H9 (cell line): Measurements from ENCODE around the gene FXYD4. TPM values are rescaled to one million over a fixed set of nuclear protein-coding genes. Genes with fewer than 3 reads are reported as not detected.
A peak's percentile ranks its signal among the peaks of the same experiment; 100 is the strongest.

Experiments used
- DNase-seq: peaks from one replicate; pipeline ENCODE4 v3.0.0-alpha.2; 2017
- H2AFZ ChIP-seq: one replicate; pipeline ENCODE4 v1.6.1; 2013; ENCODE audit warnings: mild to moderate bottlenecking, low read length, control low read depth, moderate library complexity
- H2AK5ac ChIP-seq: 2 replicates; pipeline ENCODE4 v1.6.1; 2013; ENCODE audit warnings: low read length, control low read depth, mixed read lengths; ENCODE audit not compliant: insufficient read length
- H2BK120ac ChIP-seq: one replicate; pipeline ENCODE4 v1.6.1; 2013; ENCODE audit warnings: low read depth, mild to moderate bottlenecking, low read length, control low read depth, inconsistent platforms; ENCODE audit not compliant: poor library complexity, severe bottlenecking
- H2BK12ac ChIP-seq: 2 replicates; pipeline ENCODE4 v1.6.1; 2013; ENCODE audit warnings: low read length, control low read depth, mixed read lengths, low read depth; ENCODE audit not compliant: insufficient read length
- H2BK15ac ChIP-seq: 2 replicates; pipeline ENCODE4 v1.6.1; 2013; ENCODE audit warnings: low read depth, low read length, control low read depth
- H2BK20ac ChIP-seq: one replicate; pipeline ENCODE4 v1.6.1; 2013; ENCODE audit warnings: low read depth, mild to moderate bottlenecking, low read length, control low read depth, inconsistent platforms; ENCODE audit not compliant: poor library complexity, severe bottlenecking
- H2BK5ac ChIP-seq: 2 replicates; pipeline ENCODE4 v1.6.1; 2013; ENCODE audit warnings: low read length, control low read depth, mixed read lengths; ENCODE audit not compliant: insufficient read length
- H3K14ac ChIP-seq: 2 replicates; pipeline ENCODE4 v1.6.1; 2013; ENCODE audit warnings: low read length, control low read depth; ENCODE audit not compliant: insufficient read depth
- H3K18ac ChIP-seq: 2 replicates; pipeline ENCODE4 v1.6.1; 2013; ENCODE audit warnings: low read depth, mild to moderate bottlenecking, mixed read lengths, low read length, control low read depth; ENCODE audit not compliant: insufficient read length
- H3K23ac ChIP-seq: 2 replicates; pipeline ENCODE4 v1.6.1; 2013; ENCODE audit warnings: low read length, control low read depth, mixed read lengths, low read depth; ENCODE audit not compliant: insufficient read length
- H3K23me2 ChIP-seq: 2 replicates; pipeline ENCODE4 v1.6.1; 2013; ENCODE audit warnings: low read depth, mild to moderate bottlenecking, mixed read lengths, low read length, control low read depth; ENCODE audit not compliant: insufficient read length, poor library complexity, severe bottlenecking
- H3K27ac ChIP-seq: 2 replicates; pipeline ENCODE4 v1.5.1; 2013; ENCODE audit warnings: low read length, control low read depth, mixed read lengths, low read depth; ENCODE audit not compliant: insufficient read length
- H3K27me3 ChIP-seq: 2 replicates; pipeline ENCODE4 v1.6.1; 2013; ENCODE audit warnings: low read length, control low read depth, inconsistent platforms; ENCODE audit not compliant: insufficient read depth
- H3K4ac ChIP-seq: 2 replicates; pipeline ENCODE4 v1.6.1; 2013; ENCODE audit warnings: low read depth, mild to moderate bottlenecking, control low read depth, inconsistent platforms, low read length, moderate library complexity
- H3K4me1 ChIP-seq: 2 replicates; pipeline ENCODE4 v1.6.1; 2013; ENCODE audit warnings: low read length, control low read depth, inconsistent platforms; ENCODE audit not compliant: insufficient read depth
- H3K4me2 ChIP-seq: 2 replicates; pipeline ENCODE4 v1.6.1; 2013; ENCODE audit warnings: low read length, control low read depth, mixed read lengths; ENCODE audit not compliant: insufficient read length, insufficient read depth
- H3K56ac ChIP-seq: 2 replicates; pipeline ENCODE4 v1.6.1; 2013; ENCODE audit warnings: low read depth, mild to moderate bottlenecking, mixed read lengths, low read length, control low read depth; ENCODE audit not compliant: insufficient read length
- H3K79me1 ChIP-seq: 2 replicates; pipeline ENCODE4 v1.6.1; 2013; ENCODE audit warnings: low read depth, mild to moderate bottlenecking, moderate library complexity, low read length, control low read depth, inconsistent platforms; ENCODE audit not compliant: insufficient read depth, poor library complexity, severe bottlenecking
- H3K79me2 ChIP-seq: 2 replicates; pipeline ENCODE4 v1.6.1; 2013; ENCODE audit warnings: low read length, control low read depth, inconsistent platforms; ENCODE audit not compliant: insufficient read depth
- H3K9ac ChIP-seq: 2 replicates; pipeline ENCODE4 v1.6.1; 2013; ENCODE audit warnings: low read length, control low read depth, mixed read lengths; ENCODE audit not compliant: insufficient read length; ENCODE audit errors: extremely low read depth
- H3K9me3 ChIP-seq: one replicate; pipeline ENCODE4 v1.6.1; 2013; ENCODE audit warnings: low read depth, low read length, inconsistent platforms; ENCODE audit not compliant: control insufficient read depth
- H3T11ph ChIP-seq: one replicate; pipeline ENCODE4 v1.6.1; 2013; ENCODE audit warnings: mild to moderate bottlenecking, low read length, control low read depth, inconsistent platforms
- H4K20me1 ChIP-seq: one replicate; pipeline ENCODE4 v1.6.1; 2013; ENCODE audit not compliant: control insufficient read depth, insufficient read length, insufficient read depth
- H4K5ac ChIP-seq: 2 replicates; pipeline ENCODE4 v1.6.1; 2013; ENCODE audit warnings: low read depth, mild to moderate bottlenecking, mixed read lengths, low read length, control low read depth; ENCODE audit not compliant: insufficient read length
- H4K8ac ChIP-seq: replicated peaks from 2 replicates; pipeline ENCODE4 v1.6.1; 2013; ENCODE audit warnings: low read length, control low read depth, mixed read lengths, low read depth; ENCODE audit not compliant: insufficient read length
- H4K91ac ChIP-seq: 2 replicates; pipeline ENCODE4 v1.6.1; 2013; ENCODE audit warnings: low read depth, mild to moderate bottlenecking, moderate library complexity, mixed read lengths, low read length, control low read depth; ENCODE audit not compliant: insufficient read length
- H3K27ac Mint-ChIP-seq, 3 experiments: 2 replicates in 2 of 3; 3 replicates in 1 of 3; pipeline ENCODE4 v1.8.0; 2020 to 2021; ENCODE audit warnings: mixed read lengths in 3 of 3, mild to moderate bottlenecking in 1 of 3, moderate library complexity in 1 of 3
- H3K27me3 Mint-ChIP-seq: 2 replicates; pipeline ENCODE4 v1.8.0; 2021; ENCODE audit warnings: low read depth, mild to moderate bottlenecking, moderate library complexity, mixed read lengths
- H3K36me3 Mint-ChIP-seq, 3 experiments: 2 replicates in 2 of 3; 3 replicates in 1 of 3; pipeline ENCODE4 v1.8.0; 2020 to 2021; ENCODE audit warnings: low read depth in 3 of 3, mixed read lengths in 3 of 3; ENCODE audit not compliant: insufficient read depth in 1 of 3
- H3K4me1 Mint-ChIP-seq, 2 experiments: 2 replicates each; pipeline ENCODE4 v1.8.0; 2020; ENCODE audit warnings: mixed read lengths in 2 of 2
- H3K4me3 Mint-ChIP-seq, 2 experiments: 2 replicates in 1 of 2; 3 replicates in 1 of 2; pipeline ENCODE4 v1.8.0; 2020 to 2021; ENCODE audit warnings: mild to moderate bottlenecking in 2 of 2, mixed read lengths in 2 of 2, moderate library complexity in 1 of 2
- H3K9me3 Mint-ChIP-seq, 2 experiments: 2 replicates in 1 of 2; 3 replicates in 1 of 2; pipeline ENCODE4 v1.8.0; 2020; ENCODE audit warnings: mild to moderate bottlenecking in 2 of 2, mixed read lengths in 2 of 2, moderate library complexity in 1 of 2
- WGBS: extraction: QIAGEN DNeasy Blood & Tissue Kit; methylation state at CpG from one replicate; pipeline ENCODE4 v1.1.7; 2013; ENCODE audit warnings: missing lambda C conversion rate, low lambda C conversion rate, mixed read lengths; ENCODE audit not compliant: insufficient read length; ENCODE audit errors: extremely low coverage; 5-methylcytosine and 5-hydroxymethylcytosine counted together
- total RNA-seq: library from RNA; stranded (reverse); gene quantifications from 2 replicates; pipeline ENCODE4 v1.2.1, GENCODE V29; 2021
- TF ChIP-seq, protein P1 (sequence below): fragments of 200-600 bp; sonication (generic); conservative IDR thresholded peaks from 3 replicates; pipeline ENCODE4 v1.8.0; 2021; ENCODE audit warnings: antibody characterized with exemption, mild to moderate bottlenecking

The FXYD4 gene
- total RNA-seq, 1 experiment from 2014 or later, result not detected

GRCh38 chr10:43376828-43377423 lies 5.5 kb downstream of the FXYD4 start:
- no peak overlapping the region for H3K4ac ChIP-seq
- H3K23ac ChIP-seq, result no peak overlapping the region
- Mint-ChIP-seq H3K4me3 (no peak overlapping the region), H3K27ac (peak overlapping the region in 1 of 3 experiments; percentile 55; a peak in 1 of 7 replicates), H3K9me3 (no peaks in the 10 kb centered on the region; a peak in 1 of 5 replicates), H3K27me3 (peaks cover 8% of the 10 kb centered on the region), H3K4me1 (peaks cover 44 to 47% of the 10 kb centered on the region in 2 experiments), H3K36me3 (no peaks in the 10 kb centered on the region)
- no peak overlapping the region for H4K5ac ChIP-seq
- H3K79me2 ChIP-seq, result no peaks in the 10 kb centered on the region
- H2AFZ ChIP-seq, result no peak overlapping the region
- no peak overlapping the region for H2BK20ac ChIP-seq
- no peaks in the 10 kb centered on the region for H3K79me1 ChIP-seq
- no peak overlapping the region for H3K4me2 ChIP-seq
- no peaks in the 10 kb centered on the region for H3K27me3 ChIP-seq
- TF ChIP-seq, protein P1, sequence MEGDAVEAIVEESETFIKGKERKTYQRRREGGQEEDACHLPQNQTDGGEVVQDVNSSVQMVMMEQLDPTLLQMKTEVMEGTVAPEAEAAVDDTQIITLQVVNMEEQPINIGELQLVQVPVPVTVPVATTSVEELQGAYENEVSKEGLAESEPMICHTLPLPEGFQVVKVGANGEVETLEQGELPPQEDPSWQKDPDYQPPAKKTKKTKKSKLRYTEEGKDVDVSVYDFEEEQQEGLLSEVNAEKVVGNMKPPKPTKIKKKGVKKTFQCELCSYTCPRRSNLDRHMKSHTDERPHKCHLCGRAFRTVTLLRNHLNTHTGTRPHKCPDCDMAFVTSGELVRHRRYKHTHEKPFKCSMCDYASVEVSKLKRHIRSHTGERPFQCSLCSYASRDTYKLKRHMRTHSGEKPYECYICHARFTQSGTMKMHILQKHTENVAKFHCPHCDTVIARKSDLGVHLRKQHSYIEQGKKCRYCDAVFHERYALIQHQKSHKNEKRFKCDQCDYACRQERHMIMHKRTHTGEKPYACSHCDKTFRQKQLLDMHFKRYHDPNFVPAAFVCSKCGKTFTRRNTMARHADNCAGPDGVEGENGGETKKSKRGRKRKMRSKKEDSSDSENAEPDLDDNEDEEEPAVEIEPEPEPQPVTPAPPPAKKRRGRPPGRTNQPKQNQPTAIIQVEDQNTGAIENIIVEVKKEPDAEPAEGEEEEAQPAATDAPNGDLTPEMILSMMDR, result no peak
- WGBS, result no CpG with 5 or more reads among the region's 2 CpGs
- H3K14ac ChIP-seq, result no peak overlapping the region; the same call in 1 of the 2 replicates
- no peak overlapping the region for H3K9ac ChIP-seq
- no peak overlapping the region for H2AK5ac ChIP-seq
- H3K56ac ChIP-seq, result no peak overlapping the region
- no peaks in the 10 kb centered on the region for H3K9me3 ChIP-seq
- DNase-seq, result no peak
- H4K8ac ChIP-seq, result no peak overlapping the region
- H3K23me2 ChIP-seq, result no peaks in the 10 kb centered on the region
- no peak overlapping the region for H3K18ac ChIP-seq
- no peaks in the 10 kb centered on the region for H4K20me1 ChIP-seq
- no peak overlapping the region for H2BK15ac ChIP-seq
- no peak overlapping the region for H3K27ac ChIP-seq
- H2BK120ac ChIP-seq, result no peak overlapping the region
- no peak overlapping the region for H2BK12ac ChIP-seq
- no peak overlapping the region for H4K91ac ChIP-seq
- no peak overlapping the region for H2BK5ac ChIP-seq
- no peaks in the 10 kb centered on the region for H3K4me1 ChIP-seq
- no peak overlapping the region for H3T11ph ChIP-seq
